Measurements from ENCODE around the gene COPB1. TPM values are rescaled to one million over a fixed set of nuclear protein-coding genes. Genes with fewer than 3 reads are reported as not detected.
A peak's percentile ranks its signal among the peaks of the same experiment; 100 is the strongest.

The COPB1 gene
- polyA plus RNA-seq, 1 of the 3 experiments (the other 2 are of a cell fraction): 81.0 TPM

GRCh38 chr11:14445542-14446530, 53.8 kb downstream of the COPB1 start (continued):
- no peak for TF ChIP-seq TAF1 (IDR thresholded peaks at IDR 0.05; ENCODE audit: borderline replicate concordance, low read depth, low read length)

- Histone ChIP-seq H3K9me2 (no peaks in the 10 kb centered on the region), H3F3A (replicated peaks; ENCODE audit: insufficient read depth) (peaks cover 37% of the 10 kb centered on the region), H3K9me3 (no peaks in the 10 kb centered on the region), H4K20me1 (ENCODE audit: insufficient read depth) (no peaks in the 10 kb centered on the region), H2AFZ (ENCODE audit: low read depth) (no peak overlapping the region), H3K27me3 (ENCODE audit: insufficient read depth) (no peaks in the 10 kb centered on the region), H3K4me3 (ENCODE audit: low read depth in 2 of 2, low read length in 1 of 2) (no peak overlapping the region), H3K4me1 (ENCODE audit: control insufficient read depth in 1 of 2, insufficient read depth in 2 of 2, low read depth in 1 of 2, low read length in 1 of 2) (peaks cover 7 to 36% of the 10 kb centered on the region in 2 experiments; a peak in 3 of 4 replicates), H3K27ac (ENCODE audit: low read depth in 2 of 2, low read length in 1 of 2) (peak overlapping the region in 1 of 2 experiments; percentile 89; a peak in 2 of 4 replicates), H3K36me3 (replicated peaks in 1 of 2; ENCODE audit: control insufficient read depth in 1 of 2, insufficient read depth in 2 of 2, low read length in 1 of 2) (no peaks in the 10 kb centered on the region), H3K79me2 (ENCODE audit: insufficient read depth) (no peaks in the 10 kb centered on the region), H3K9ac (peak overlapping the region; percentile 70; the same call in 1 of the 2 replicates), H3K4me2 (no peak overlapping the region)
- DNase-seq: no peak
- TF ChIP-seq TCF12 (IDR thresholded peaks at IDR 0.05) (no peak), FOXJ3 (CRISPR knock-in tag; IDR thresholded peaks at IDR 0.05) (no peak), RXRA (IDR thresholded peaks at IDR 0.05; ENCODE audit: borderline replicate concordance, low read depth) (no peak), GATA2 (CRISPR knock-in tag; IDR thresholded peaks at IDR 0.05) (no peak), NRF1 (IDR thresholded peaks at IDR 0.05; ENCODE audit: low read depth, low read length) (no peak), ZBTB33 (IDR thresholded peaks at IDR 0.05; ENCODE audit: borderline replicate concordance, low read depth) (no peak), ELF1 (IDR thresholded peaks at IDR 0.05) (no peak), REST (IDR thresholded peaks at IDR 0.05; ENCODE audit: low read depth, low read length) (no peak)
- ChIA-PET CTCF (interaction anchor here (1.2 to 5.3 kb wide), 3 partner anchors 9 to 144 kb away, joined by 4 to 45 read pairs (median 22); no protein-coding TSS in a partner anchor), POLR2A (no interaction called here)
- 96% methylated on average over 8 of the region's 8 CpGs for WGBS (ENCODE audit: low lambda C conversion rate)
These were observed 55.0 kb downstream of the COPB1 start for GRCh38 chr11:14444441-14445189.
